Cardiac fibroblast (primary cell): ENCODE data around the gene TXNDC17.

Source experiments
- DNase-seq, 2 donors: peaks; one replicate each; pipeline versions ENCODE4 v3.0.0 to v3.0.0-alpha.2; 2010; ENCODE audit warnings: low read depth in 2 of 2
- H3K4me3 ChIP-seq, 2 donors: replicated peaks in 1 of 2; 1 replicate in 1 of 2; 2 replicates in 1 of 2; pipeline ENCODE4 v1.5.1; 2011; ENCODE audit warnings: low read depth in 2 of 2, low read length in 2 of 2, mild to moderate bottlenecking in 2 of 2, moderate library complexity in 1 of 2
- CTCF ChIP-seq: IDR thresholded peaks from one replicate; pipeline ENCODE4 v1.5.1; 2011; ENCODE audit warnings: low read depth, mild to moderate bottlenecking, low read length, inconsistent platforms

TXNDC17 gene

GRCh38 chr17:6597727-6598126, 43.1 kb upstream of the TXNDC17 start:
- no peak for DNase-seq
- no peak for TF ChIP-seq CTCF
- H3K4me3 ChIP-seq: no peak overlapping the region

- no peak for DNase-seq
- TF ChIP-seq CTCF: no peak
- H3K4me3 ChIP-seq: no peak overlapping the region
These were observed 41.5 kb upstream of the TXNDC17 start for GRCh38 chr17:6599364-6599763.

- no peak for TF ChIP-seq CTCF
- no peak for DNase-seq
These were observed 38.7 kb upstream of the TXNDC17 start for GRCh38 chr17:6602141-6602540.

GRCh38 chr17:6603744-6604325, 37.0 kb upstream of the TXNDC17 start:
- peak in 1 of 2 donors; percentile 51 for DNase-seq
- TF ChIP-seq CTCF: no peak
- no peak overlapping the region for H3K4me3 ChIP-seq

More at GRCh38 chr17:6602141-6602540, 38.7 kb upstream of the TXNDC17 start:
- no peak overlapping the region for H3K4me3 ChIP-seq

- H3K4me3 ChIP-seq: no peak overlapping the region
- no peak for TF ChIP-seq CTCF
- DNase-seq: no peak
These were observed 35.7 kb upstream of the TXNDC17 start for GRCh38 chr17:6605142-6605541.

- H3K4me3 ChIP-seq: no peak overlapping the region
- no peak for TF ChIP-seq CTCF
- DNase-seq: peak in 1 of 2 donors; percentile 48
These were observed 32.5 kb upstream of the TXNDC17 start for GRCh38 chr17:6608321-6608720.

GRCh38 chr17:6610011-6610410, 30.8 kb upstream of the TXNDC17 start:
- no peak for TF ChIP-seq CTCF
- H3K4me3 ChIP-seq: no peak overlapping the region
- no peak for DNase-seq
